ENCODE data around the gene ICOSLG. TPM values are rescaled to one million over a fixed set of nuclear protein-coding genes. Genes with fewer than 3 reads are reported as not detected.
"Not testable (repeated sequence)": the region's sequence is repeated elsewhere in the genome, so short reads cannot be mapped to it uniquely, and the experiment has no call there.

The ICOSLG gene

DNA sequence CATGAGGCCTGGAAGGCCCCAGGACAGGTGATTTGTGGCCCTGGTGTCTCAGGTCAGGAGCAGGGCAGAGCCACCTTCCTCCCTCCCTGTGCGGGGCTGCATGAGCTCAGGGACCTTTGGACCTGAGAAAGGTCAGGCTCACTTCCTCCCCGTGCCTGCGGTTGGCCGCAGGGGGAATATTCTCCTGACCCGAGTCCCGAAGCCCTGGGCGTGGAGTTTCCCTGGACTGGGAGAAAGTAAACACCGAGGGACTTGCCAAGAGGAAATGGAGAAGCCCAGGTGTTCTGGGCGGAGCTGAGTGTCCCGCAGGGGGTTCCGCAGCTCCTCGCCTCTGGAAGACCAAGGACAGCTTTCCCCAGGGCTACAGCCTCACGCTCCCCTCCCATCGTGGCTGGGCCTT lies 64.6 kb downstream of the ICOSLG start:
- H3K18ac ChIP-seq (ENCODE audit: low read depth in 1 of 2, low read length in 2 of 2); H2BK12ac ChIP-seq (ENCODE audit: low read length in 2 of 2); H4K8ac ChIP-seq (ENCODE audit: low read length); H3K4me1 ChIP-seq (ENCODE audit: control insufficient read depth, insufficient read depth, low read depth, low read length); H3K4ac ChIP-seq (ENCODE audit: low read depth in 1 of 2, low read length in 2 of 2); H3K4me2 ChIP-seq (ENCODE audit: low read length, poor library complexity, severe bottlenecking); H3K36me3 ChIP-seq (ENCODE audit: control insufficient read depth in 1 of 2, insufficient read depth in 2 of 2, low read depth in 1 of 2, low read length in 2 of 2); H3K14ac ChIP-seq (ENCODE audit: low read length in 2 of 2); H3K9me3 ChIP-seq (ENCODE audit: control insufficient read depth, low read length); H2BK120ac ChIP-seq (ENCODE audit: low read depth, low read length); H2BK5ac ChIP-seq (ENCODE audit: low read depth, low read length, poor library complexity, severe bottlenecking); H3K9ac ChIP-seq (ENCODE audit: low read length); DNase-seq; H3K27ac ChIP-seq (ENCODE audit: low read length, poor library complexity, severe bottlenecking); H3K23ac ChIP-seq (ENCODE audit: low read length in 2 of 2); H3K4me3 ChIP-seq (ENCODE audit: insufficient read depth in 1 of 2, low read depth in 1 of 2, low read length in 2 of 2); H2AK5ac ChIP-seq (ENCODE audit: low read length, severe bottlenecking); H3K27me3 ChIP-seq (ENCODE audit: control insufficient read depth in 1 of 2, insufficient read depth in 1 of 2, low read length in 2 of 2); H4K91ac ChIP-seq (ENCODE audit: low read length); H2AFZ ChIP-seq (ENCODE audit: low read depth, low read length); H3K79me1 ChIP-seq (replicated peaks; ENCODE audit: low read length, poor library complexity, severe bottlenecking); H2BK15ac ChIP-seq (ENCODE audit: low read depth, poor library complexity, severe bottlenecking): not testable (repeated sequence)
- no CpG with 5 or more reads among the region's 14 CpGs for WGBS

GRCh38 chr21:44175189-44175588 lies 65.6 kb downstream of the ICOSLG start:
- DNase-seq; H4K91ac ChIP-seq (ENCODE audit: low read length): not testable (repeated sequence)

More at GRCh38 chr21:44175189-44175588, 65.6 kb downstream of the ICOSLG start:
- not testable (repeated sequence) for H3K9me3 ChIP-seq (ENCODE audit: control insufficient read depth, low read length); H3K27ac ChIP-seq (ENCODE audit: low read length, poor library complexity, severe bottlenecking); H3K4ac ChIP-seq (ENCODE audit: low read depth in 1 of 2, low read length in 2 of 2); H2AK5ac ChIP-seq (ENCODE audit: low read length, severe bottlenecking); H3K27me3 ChIP-seq (ENCODE audit: control insufficient read depth in 1 of 2, insufficient read depth in 1 of 2, low read length in 2 of 2); H3K9ac ChIP-seq (ENCODE audit: low read length); H2AFZ ChIP-seq (ENCODE audit: low read depth, low read length); H3K79me1 ChIP-seq (replicated peaks; ENCODE audit: low read length, poor library complexity, severe bottlenecking); H3K23ac ChIP-seq (ENCODE audit: low read length in 2 of 2); H2BK12ac ChIP-seq (ENCODE audit: low read length in 2 of 2); H2BK120ac ChIP-seq (ENCODE audit: low read depth, low read length); H2BK5ac ChIP-seq (ENCODE audit: low read depth, low read length, poor library complexity, severe bottlenecking); H2BK15ac ChIP-seq (ENCODE audit: low read depth, poor library complexity, severe bottlenecking); H3K4me1 ChIP-seq (ENCODE audit: control insufficient read depth, insufficient read depth, low read depth, low read length); H3K36me3 ChIP-seq (ENCODE audit: control insufficient read depth in 1 of 2, insufficient read depth in 2 of 2, low read depth in 1 of 2, low read length in 2 of 2); H4K8ac ChIP-seq (ENCODE audit: low read length); H3K4me2 ChIP-seq (ENCODE audit: low read length, poor library complexity, severe bottlenecking); H3K4me3 ChIP-seq (ENCODE audit: insufficient read depth in 1 of 2, low read depth in 1 of 2, low read length in 2 of 2); H3K14ac ChIP-seq (ENCODE audit: low read length in 2 of 2); H3K18ac ChIP-seq (ENCODE audit: low read depth in 1 of 2, low read length in 2 of 2)
- WGBS: no CpG with 5 or more reads among the region's 17 CpGs

Small RNAs within 50 kb of the gene (small RNA-seq; reads per million reads assigned to genes)
- not detected for gene AP001059.3 (ENCODE audit: low read depth)
